Stimulated activated CD4-positive, alpha-beta T cell treated with anti-CD3 and anti-CD28 coated beads, Interleukin-4, amount 100 ng/mL, for 24 hours (primary cell): ENCODE results near the gene KIF5C.
"Not testable (repeated sequence)": the region's sequence is repeated elsewhere in the genome, so short reads cannot be mapped to it uniquely, and the experiment has no call there.

ENCODE experiments used
- DNase-seq: peaks from one replicate; pipeline ENCODE4 v3.0.0-alpha.2; 2020

The KIF5C gene

GRCh38 chr2:148874868-148875341 lies at the start of gene KIF5C:
TSS of gene KIF5C (plus strand) at chr2:148875227. CDS start at chr2:148875618, 391 bp downstream.
- DNase-seq, result peak; percentile 89

- no peak for DNase-seq
Observed at GRCh38 chr2:148826791-148827190, 48.2 kb upstream of the KIF5C start.

- no peak for DNase-seq
Observed at GRCh38 chr2:148828941-148829340, 46.1 kb upstream of the KIF5C start.

GRCh38 chr2:148829618-148830017 lies 45.4 kb upstream of the KIF5C start:
- no peak for DNase-seq

GRCh38 chr2:148832637-148833036 lies 42.4 kb upstream of the KIF5C start:
- no peak for DNase-seq

- DNase-seq, result no peak
Observed at GRCh38 chr2:148842050-148842449, 33.0 kb upstream of the KIF5C start.

GRCh38 chr2:148848146-148848545 lies 26.9 kb upstream of the KIF5C start:
- no peak for DNase-seq

- DNase-seq, result no peak
Observed at GRCh38 chr2:148853458-148853857, 21.6 kb upstream of the KIF5C start.

GRCh38 chr2:148860037-148860436 lies 15.0 kb upstream of the KIF5C start:
- no peak for DNase-seq

GRCh38 chr2:148861367-148861766 lies 13.7 kb upstream of the KIF5C start:
- no peak for DNase-seq

- not testable (repeated sequence) for DNase-seq
Observed at GRCh38 chr2:148862478-148862877, 12.5 kb upstream of the KIF5C start.

- DNase-seq, result no peak
Observed at GRCh38 chr2:148865512-148865911, 9.5 kb upstream of the KIF5C start.

- DNase-seq, result no peak
Observed at GRCh38 chr2:148866091-148866490, 8.9 kb upstream of the KIF5C start.

GRCh38 chr2:148867079-148867769 lies 7.8 kb upstream of the KIF5C start:
- DNase-seq, result no peak

- DNase-seq, result peak; percentile 6
Observed at GRCh38 chr2:148875387-148876051, 492 bp downstream of the KIF5C start.

- DNase-seq, result peak; percentile 9
Observed at GRCh38 chr2:148876202-148876594, 1.2 kb downstream of the KIF5C start.

GRCh38 chr2:148876595-148877402 lies 1.8 kb downstream of the KIF5C start:
- peak; percentile 56 for DNase-seq

- no peak for DNase-seq
Observed at GRCh38 chr2:148877403-148877740, 2.3 kb downstream of the KIF5C start.

GRCh38 chr2:148880636-148881035 lies 5.6 kb downstream of the KIF5C start:
- no peak for DNase-seq

- DNase-seq, result no peak
Observed at GRCh38 chr2:148882051-148882450, 7.0 kb downstream of the KIF5C start.

GRCh38 chr2:148885209-148885608 lies 10.2 kb downstream of the KIF5C start:
- DNase-seq, result no peak

GRCh38 chr2:148885988-148886387 lies 11.0 kb downstream of the KIF5C start:
- no peak for DNase-seq

GRCh38 chr2:148887350-148888002 lies 12.4 kb downstream of the KIF5C start:
- DNase-seq, result no peak
